Fibroblast of lung (primary cell): ENCODE results near the gene REC114.

Experiments used
- EZH2 ChIP-seq: IDR thresholded peaks from 2 replicates; pipeline ENCODE4 v1.5.1; 2012; ENCODE audit warnings: low read length, control low read depth, mild to moderate bottlenecking; ENCODE audit errors: missing control alignments
- TF ChIP-seq, protein P1 (sequence below), 2 donors: IDR thresholded peaks in 1 of 2; conservative IDR thresholded peaks in 1 of 2; 1 replicate in 1 of 2; 2 replicates in 1 of 2; pipeline ENCODE4 v1.5.1; 2011 to 2012; ENCODE audit warnings: low read length in 2 of 2, control low read depth in 1 of 2, inconsistent platforms in 1 of 2, low read depth in 1 of 2, mild to moderate bottlenecking in 1 of 2

DNA sequence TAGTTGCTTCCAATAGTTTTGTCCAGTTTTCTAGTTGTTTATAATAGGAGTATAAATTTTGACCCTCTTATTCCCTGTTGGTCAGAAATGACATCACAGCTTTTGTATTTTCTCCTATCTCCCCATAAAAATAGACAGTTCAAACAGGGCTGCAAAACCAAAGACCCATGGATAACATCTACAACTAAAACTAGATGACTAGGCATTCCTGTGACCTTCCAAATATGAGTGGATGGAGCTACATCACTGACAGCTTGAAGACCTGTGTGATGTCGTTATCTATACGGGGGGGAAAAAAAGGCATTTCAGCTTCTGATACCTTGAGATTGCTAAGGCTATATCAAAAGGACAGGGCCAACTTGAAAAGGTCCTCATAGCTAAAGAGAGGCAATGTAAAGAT is 84.6 kb downstream of the REC114 start:
- TF ChIP-seq, protein P1, sequence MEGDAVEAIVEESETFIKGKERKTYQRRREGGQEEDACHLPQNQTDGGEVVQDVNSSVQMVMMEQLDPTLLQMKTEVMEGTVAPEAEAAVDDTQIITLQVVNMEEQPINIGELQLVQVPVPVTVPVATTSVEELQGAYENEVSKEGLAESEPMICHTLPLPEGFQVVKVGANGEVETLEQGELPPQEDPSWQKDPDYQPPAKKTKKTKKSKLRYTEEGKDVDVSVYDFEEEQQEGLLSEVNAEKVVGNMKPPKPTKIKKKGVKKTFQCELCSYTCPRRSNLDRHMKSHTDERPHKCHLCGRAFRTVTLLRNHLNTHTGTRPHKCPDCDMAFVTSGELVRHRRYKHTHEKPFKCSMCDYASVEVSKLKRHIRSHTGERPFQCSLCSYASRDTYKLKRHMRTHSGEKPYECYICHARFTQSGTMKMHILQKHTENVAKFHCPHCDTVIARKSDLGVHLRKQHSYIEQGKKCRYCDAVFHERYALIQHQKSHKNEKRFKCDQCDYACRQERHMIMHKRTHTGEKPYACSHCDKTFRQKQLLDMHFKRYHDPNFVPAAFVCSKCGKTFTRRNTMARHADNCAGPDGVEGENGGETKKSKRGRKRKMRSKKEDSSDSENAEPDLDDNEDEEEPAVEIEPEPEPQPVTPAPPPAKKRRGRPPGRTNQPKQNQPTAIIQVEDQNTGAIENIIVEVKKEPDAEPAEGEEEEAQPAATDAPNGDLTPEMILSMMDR (conservative IDR thresholded peaks at IDR 0.05 in 1 of 2, IDR thresholded peaks at IDR 0.05 in 1 of 2; ENCODE audit: low read depth in 1 of 2, low read length in 2 of 2), result no peak
- TF ChIP-seq EZH2, result no peak
